Measurements from ENCODE around the gene TPPP2.

The TPPP2 gene

GRCh38 chr14:21057803-21058675, 28.0 kb downstream of the TPPP2 start, which contains the start of gene RNASE8:
TSS of gene RNASE8 (plus strand) at chr14:21057822. CDS start at chr14:21057893, 71 bp downstream.
- H3K4me3 ChIP-seq (ENCODE audit: low read depth in 1 of 2, low read length in 1 of 2): no peak within 1 kb of the TSS
- H3K27ac ChIP-seq: no peak within 1 kb of the TSS
- peaks cover 30% of the 10 kb centered on the region for H3K27me3 ChIP-seq
- no peaks in the 10 kb centered on the region for H3K36me3 ChIP-seq
- H3K9me3 ChIP-seq: no peaks in the 10 kb centered on the region
- TF ChIP-seq, protein P1, sequence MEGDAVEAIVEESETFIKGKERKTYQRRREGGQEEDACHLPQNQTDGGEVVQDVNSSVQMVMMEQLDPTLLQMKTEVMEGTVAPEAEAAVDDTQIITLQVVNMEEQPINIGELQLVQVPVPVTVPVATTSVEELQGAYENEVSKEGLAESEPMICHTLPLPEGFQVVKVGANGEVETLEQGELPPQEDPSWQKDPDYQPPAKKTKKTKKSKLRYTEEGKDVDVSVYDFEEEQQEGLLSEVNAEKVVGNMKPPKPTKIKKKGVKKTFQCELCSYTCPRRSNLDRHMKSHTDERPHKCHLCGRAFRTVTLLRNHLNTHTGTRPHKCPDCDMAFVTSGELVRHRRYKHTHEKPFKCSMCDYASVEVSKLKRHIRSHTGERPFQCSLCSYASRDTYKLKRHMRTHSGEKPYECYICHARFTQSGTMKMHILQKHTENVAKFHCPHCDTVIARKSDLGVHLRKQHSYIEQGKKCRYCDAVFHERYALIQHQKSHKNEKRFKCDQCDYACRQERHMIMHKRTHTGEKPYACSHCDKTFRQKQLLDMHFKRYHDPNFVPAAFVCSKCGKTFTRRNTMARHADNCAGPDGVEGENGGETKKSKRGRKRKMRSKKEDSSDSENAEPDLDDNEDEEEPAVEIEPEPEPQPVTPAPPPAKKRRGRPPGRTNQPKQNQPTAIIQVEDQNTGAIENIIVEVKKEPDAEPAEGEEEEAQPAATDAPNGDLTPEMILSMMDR (IDR thresholded peaks at IDR 0.05): no peak
- H3K4me1 ChIP-seq (ENCODE audit: control insufficient read depth in 1 of 2, insufficient read depth in 1 of 2, low read depth in 1 of 2, low read length in 1 of 2): no peaks in the 10 kb centered on the region

DNA sequence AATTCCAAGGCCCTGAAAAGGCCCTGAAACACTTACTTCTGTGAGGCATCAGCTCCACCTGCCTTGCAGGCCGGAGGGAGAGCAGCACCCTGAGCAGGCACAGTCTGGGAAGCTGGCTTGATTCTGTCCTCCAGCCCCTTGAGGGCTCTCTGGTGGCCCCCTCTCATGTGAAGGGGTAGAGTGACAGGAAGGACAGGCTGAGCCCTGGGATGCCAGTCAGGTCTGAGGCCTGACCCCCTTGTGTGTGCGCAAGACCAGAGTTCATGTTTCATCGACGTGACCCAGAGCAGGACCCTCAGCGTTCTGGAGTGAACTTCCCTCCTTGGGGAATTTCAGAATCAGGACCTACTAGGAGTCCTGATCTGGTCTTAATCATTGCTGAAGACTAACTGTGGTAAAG, 28.9 kb downstream of the TPPP2 start:
- Histone ChIP-seq H3K4me1 (ENCODE audit: control insufficient read depth in 1 of 2, insufficient read depth in 1 of 2, low read depth in 1 of 2, low read length in 1 of 2) (no peaks in the 10 kb centered on the region), H3K9me3 (no peaks in the 10 kb centered on the region), H3K27me3 (peaks cover 39% of the 10 kb centered on the region), H3K27ac (no peak overlapping the region), H3K4me3 (ENCODE audit: low read depth in 1 of 2, low read length in 1 of 2) (no peak overlapping the region), H3K36me3 (no peaks in the 10 kb centered on the region)
- TF ChIP-seq, protein P1 (IDR thresholded peaks at IDR 0.05): no peak

GRCh38 chr14:21059842-21060613, 30.0 kb downstream of the TPPP2 start:
- Histone ChIP-seq H3K4me3 (ENCODE audit: low read depth in 1 of 2, low read length in 1 of 2) (no peak overlapping the region), H3K9me3 (no peaks in the 10 kb centered on the region), H3K4me1 (ENCODE audit: control insufficient read depth in 1 of 2, insufficient read depth in 1 of 2, low read depth in 1 of 2, low read length in 1 of 2) (no peaks in the 10 kb centered on the region), H3K27ac (no peak overlapping the region), H3K36me3 (no peaks in the 10 kb centered on the region), H3K27me3 (peaks cover 50% of the 10 kb centered on the region)
- TF ChIP-seq, protein P1 (IDR thresholded peaks at IDR 0.05): no peak

DNA sequence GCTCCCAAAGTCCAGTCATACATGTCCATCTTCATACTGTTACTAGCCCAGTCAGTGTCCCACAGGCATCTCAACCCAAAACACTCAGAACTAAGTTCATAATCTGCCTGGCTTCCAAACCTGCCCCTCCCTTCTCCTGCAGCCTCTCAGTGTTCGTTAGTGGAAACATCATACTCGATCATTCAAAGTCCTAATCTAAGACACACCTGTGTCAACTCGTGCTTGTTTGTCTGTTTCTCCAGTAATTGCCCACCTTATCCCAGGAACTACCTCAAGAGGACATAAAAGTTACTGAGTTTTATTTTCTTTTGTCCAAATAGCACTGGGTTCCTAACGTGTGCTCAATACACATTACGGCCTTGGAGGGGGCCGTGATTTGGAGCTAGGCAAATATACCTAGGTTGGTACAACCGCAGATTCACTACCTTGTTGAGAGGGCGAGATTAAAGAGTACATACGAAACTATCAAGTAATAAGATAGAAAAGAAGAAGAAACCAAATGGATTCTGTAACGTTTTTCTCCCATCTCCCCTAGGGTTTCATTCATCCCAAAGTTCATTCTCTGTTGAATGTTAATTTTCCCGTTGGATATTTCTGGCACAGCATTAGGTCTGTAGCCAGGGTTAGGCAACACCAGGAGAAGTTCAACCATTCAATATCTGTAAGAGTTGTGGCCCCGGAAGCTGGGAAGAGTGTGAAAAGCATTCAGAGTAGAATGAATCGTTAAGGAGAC, 30.8 kb downstream of the TPPP2 start:
- no peak overlapping the region for H3K27ac ChIP-seq

DNA sequence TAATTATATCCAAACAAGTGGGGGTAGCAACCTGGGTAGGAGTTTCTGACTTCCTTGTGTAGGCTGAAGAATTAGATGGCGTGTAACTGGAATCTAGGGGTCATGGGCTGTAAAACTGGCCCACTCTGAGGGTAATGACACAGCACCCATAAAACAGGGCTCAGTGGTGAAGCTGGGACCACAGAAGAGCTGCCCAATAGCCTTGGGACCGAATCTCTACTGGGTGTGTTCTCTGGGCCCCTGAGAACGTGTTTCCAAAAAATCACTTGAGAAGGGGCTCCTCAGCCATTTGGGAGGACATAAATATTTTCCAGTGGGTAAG, 31.3 kb downstream of the TPPP2 start:
- TF ChIP-seq, protein P1 (IDR thresholded peaks at IDR 0.05): no peak

More for the DNA sequence above, 30.8 kb downstream of the TPPP2 start:
- TF ChIP-seq, protein P1 (IDR thresholded peaks at IDR 0.05): no peak
- Histone ChIP-seq H3K36me3 (no peaks in the 10 kb centered on the region), H3K4me1 (ENCODE audit: control insufficient read depth in 1 of 2, insufficient read depth in 1 of 2, low read depth in 1 of 2, low read length in 1 of 2) (no peaks in the 10 kb centered on the region), H3K9me3 (no peaks in the 10 kb centered on the region), H3K27me3 (peaks cover 57% of the 10 kb centered on the region), H3K4me3 (ENCODE audit: low read depth in 1 of 2, low read length in 1 of 2) (no peak overlapping the region)

More for the DNA sequence above, 31.3 kb downstream of the TPPP2 start:
- Histone ChIP-seq H3K27ac (no peak overlapping the region), H3K9me3 (no peaks in the 10 kb centered on the region), H3K4me1 (ENCODE audit: control insufficient read depth in 1 of 2, insufficient read depth in 1 of 2, low read depth in 1 of 2, low read length in 1 of 2) (no peaks in the 10 kb centered on the region), H3K36me3 (no peaks in the 10 kb centered on the region), H3K27me3 (peaks cover 62% of the 10 kb centered on the region), H3K4me3 (ENCODE audit: low read depth in 1 of 2, low read length in 1 of 2) (no peak overlapping the region)

Data from neutrophil (primary cell).